ENCODE data around the gene COL5A3.

Gene COL5A3

GRCh38 chr19:10020851-10021250 is 10.5 kb upstream of the COL5A3 start:
- no peak overlapping the region for H3K27ac Mint-ChIP-seq
- H3K4me1 Mint-ChIP-seq (ENCODE audit: low read depth): peaks cover 6% of the 10 kb centered on the region
- no peaks in the 10 kb centered on the region for H3K9me3 Mint-ChIP-seq
- H3K27me3 Mint-ChIP-seq: peaks cover 5% of the 10 kb centered on the region
- no peaks in the 10 kb centered on the region for H3K36me3 Mint-ChIP-seq (ENCODE audit: low read depth)
- H3K4me3 Mint-ChIP-seq: no peak overlapping the region
- no peak for DNase-seq

- DNase-seq: no peak
- Mint-ChIP-seq H3K4me1 (ENCODE audit: low read depth) (peaks cover 6% of the 10 kb centered on the region), H3K36me3 (ENCODE audit: low read depth) (no peaks in the 10 kb centered on the region), H3K4me3 (no peak overlapping the region), H3K9me3 (no peaks in the 10 kb centered on the region), H3K27me3 (peaks cover 5% of the 10 kb centered on the region), H3K27ac (no peak overlapping the region)
Observed at GRCh38 chr19:10019246-10019645, 8.9 kb upstream of the COL5A3 start.

- no peak overlapping the region for H3K4me3 Mint-ChIP-seq
- DNase-seq: no peak
- H3K27me3 Mint-ChIP-seq: peaks cover 10% of the 10 kb centered on the region
- H3K36me3 Mint-ChIP-seq (ENCODE audit: low read depth): no peaks in the 10 kb centered on the region
- peaks cover 6% of the 10 kb centered on the region for H3K4me1 Mint-ChIP-seq (ENCODE audit: low read depth)
- H3K27ac Mint-ChIP-seq: no peak overlapping the region
- H3K9me3 Mint-ChIP-seq: no peaks in the 10 kb centered on the region
Observed at GRCh38 chr19:10018786-10019185, 8.5 kb upstream of the COL5A3 start.

- no peaks in the 10 kb centered on the region for H3K9me3 Mint-ChIP-seq
- H3K36me3 Mint-ChIP-seq (ENCODE audit: low read depth): no peaks in the 10 kb centered on the region
- H3K4me1 Mint-ChIP-seq (ENCODE audit: low read depth): peaks cover 6% of the 10 kb centered on the region
- H3K4me3 Mint-ChIP-seq: no peak overlapping the region
- H3K27ac Mint-ChIP-seq: no peak overlapping the region
- H3K27me3 Mint-ChIP-seq: peaks cover 14% of the 10 kb centered on the region
- DNase-seq: no peak
Observed at GRCh38 chr19:10018263-10018662, 8.0 kb upstream of the COL5A3 start.

GRCh38 chr19:10013834-10014618 is 3.7 kb upstream of the COL5A3 start:
- no peak for DNase-seq
- peaks cover 10% of the 10 kb centered on the region for H3K4me1 Mint-ChIP-seq (ENCODE audit: low read depth)
- H3K27ac Mint-ChIP-seq: no peak overlapping the region
- H3K4me3 Mint-ChIP-seq: no peak overlapping the region
- no peaks in the 10 kb centered on the region for H3K9me3 Mint-ChIP-seq
- peaks cover 45% of the 10 kb centered on the region for H3K27me3 Mint-ChIP-seq
- H3K36me3 Mint-ChIP-seq (ENCODE audit: low read depth): no peaks in the 10 kb centered on the region

- DNase-seq: no peak
- H3K27ac Mint-ChIP-seq: no peak within 1 kb of the TSS
- no peaks in the 10 kb centered on the region for H3K9me3 Mint-ChIP-seq
- no peak within 1 kb of the TSS for H3K4me3 Mint-ChIP-seq
- peaks cover 13% of the 10 kb centered on the region for H3K4me1 Mint-ChIP-seq (ENCODE audit: low read depth)
- H3K27me3 Mint-ChIP-seq: peaks cover 52% of the 10 kb centered on the region
- H3K36me3 Mint-ChIP-seq (ENCODE audit: low read depth): no peaks in the 10 kb centered on the region
Observed at GRCh38 chr19:10013316-10013715, 3.0 kb upstream of the COL5A3 start, which contains the start of gene RDH8. RDH8 (plus strand) TSS chr19:10013483; CDS start chr19:10013498, 15 bp downstream.

GRCh38 chr19:10011974-10012373 is 1.7 kb upstream of the COL5A3 start:
- Mint-ChIP-seq H3K27ac (no peak overlapping the region), H3K27me3 (peaks cover 61% of the 10 kb centered on the region), H3K36me3 (ENCODE audit: low read depth) (no peaks in the 10 kb centered on the region), H3K4me1 (ENCODE audit: low read depth) (peaks cover 16% of the 10 kb centered on the region), H3K9me3 (no peaks in the 10 kb centered on the region), H3K4me3 (no peak overlapping the region)
- no peak for DNase-seq

- H3K9me3 Mint-ChIP-seq: no peaks in the 10 kb centered on the region
- H3K27me3 Mint-ChIP-seq: peaks cover 65% of the 10 kb centered on the region
- H3K27ac Mint-ChIP-seq: no peak overlapping the region
- no peak for DNase-seq
- H3K4me1 Mint-ChIP-seq (ENCODE audit: low read depth): peaks cover 23% of the 10 kb centered on the region
- H3K4me3 Mint-ChIP-seq: no peak overlapping the region
- H3K36me3 Mint-ChIP-seq (ENCODE audit: low read depth): no peaks in the 10 kb centered on the region
Observed at GRCh38 chr19:10010939-10011338, 635 bp upstream of the COL5A3 start.

- Mint-ChIP-seq H3K27me3 (peaks cover 69% of the 10 kb centered on the region), H3K9me3 (no peaks in the 10 kb centered on the region), H3K27ac (no peak overlapping the region), H3K4me1 (ENCODE audit: low read depth) (peaks cover 30% of the 10 kb centered on the region), H3K36me3 (ENCODE audit: low read depth) (no peaks in the 10 kb centered on the region), H3K4me3 (no peak overlapping the region)
- peak; percentile 37 for DNase-seq
Observed at GRCh38 chr19:10009714-10010224, 535 bp downstream of the COL5A3 start.

- H3K36me3 Mint-ChIP-seq (ENCODE audit: low read depth): no peaks in the 10 kb centered on the region
Observed at GRCh38 chr19:10008184-10008765, 2.0 kb downstream of the COL5A3 start.

GRCh38 chr19:10007371-10008183 is 2.7 kb downstream of the COL5A3 start:
- H3K36me3 Mint-ChIP-seq (ENCODE audit: low read depth): no peaks in the 10 kb centered on the region
- H3K4me3 Mint-ChIP-seq: no peak overlapping the region
- no peak overlapping the region for H3K27ac Mint-ChIP-seq
- peaks cover 36% of the 10 kb centered on the region for H3K4me1 Mint-ChIP-seq (ENCODE audit: low read depth)
- H3K9me3 Mint-ChIP-seq: no peaks in the 10 kb centered on the region
- H3K27me3 Mint-ChIP-seq: peaks cover 72% of the 10 kb centered on the region
- no peak for DNase-seq

More at GRCh38 chr19:10008184-10008765, 2.0 kb downstream of the COL5A3 start:
- Mint-ChIP-seq H3K4me1 (ENCODE audit: low read depth) (peaks cover 36% of the 10 kb centered on the region), H3K9me3 (no peaks in the 10 kb centered on the region), H3K27ac (no peak overlapping the region), H3K27me3 (peaks cover 69% of the 10 kb centered on the region), H3K4me3 (no peak overlapping the region)
- no peak for DNase-seq

- no peak overlapping the region for H3K4me3 Mint-ChIP-seq
- peaks cover 36% of the 10 kb centered on the region for H3K4me1 Mint-ChIP-seq (ENCODE audit: low read depth)
- no peaks in the 10 kb centered on the region for H3K9me3 Mint-ChIP-seq
- no peaks in the 10 kb centered on the region for H3K36me3 Mint-ChIP-seq (ENCODE audit: low read depth)
- H3K27ac Mint-ChIP-seq: peak overlapping the region; percentile 78
- no peak for DNase-seq
- H3K27me3 Mint-ChIP-seq: peaks cover 70% of the 10 kb centered on the region
Observed at GRCh38 chr19:10006752-10007323, 3.5 kb downstream of the COL5A3 start.

GRCh38 chr19:10006335-10006708 is 4.0 kb downstream of the COL5A3 start:
- peak; percentile 42 for DNase-seq
- Mint-ChIP-seq H3K4me1 (ENCODE audit: low read depth) (peaks cover 36% of the 10 kb centered on the region), H3K27me3 (peaks cover 70% of the 10 kb centered on the region), H3K9me3 (no peaks in the 10 kb centered on the region), H3K36me3 (ENCODE audit: low read depth) (no peaks in the 10 kb centered on the region), H3K27ac (peak overlapping the region; percentile 78), H3K4me3 (peak overlapping the region; percentile 21)

GRCh38 chr19:10005632-10006334 is 4.5 kb downstream of the COL5A3 start:
- H3K4me1 Mint-ChIP-seq (ENCODE audit: low read depth): peaks cover 36% of the 10 kb centered on the region
- H3K4me3 Mint-ChIP-seq: peak overlapping the region; percentile 37
- H3K27me3 Mint-ChIP-seq: peaks cover 64% of the 10 kb centered on the region
- DNase-seq: no peak
- no peaks in the 10 kb centered on the region for H3K9me3 Mint-ChIP-seq
- H3K27ac Mint-ChIP-seq: no peak overlapping the region
- no peaks in the 10 kb centered on the region for H3K36me3 Mint-ChIP-seq (ENCODE audit: low read depth)

Data from activated T-cell treated with anti-CD3 and anti-CD28 coated beads, Interleukin-2, amount 50 U/mL, for 24 hours (primary cell).